Midbrain (tissue), 1 donor: ENCODE data around the gene DNAH6.
A peak's percentile ranks its signal among the peaks of the same experiment; 100 is the strongest.
"Not testable (repeated sequence)": the region's sequence is repeated elsewhere in the genome, so short reads cannot be mapped to it uniquely, and the experiment has no call there.

Source experiments
- DNase-seq: peaks from one replicate; lab custom pipeline; 2025; lab: John Stamatoyannopoulos, UW

The DNAH6 gene

DNA sequence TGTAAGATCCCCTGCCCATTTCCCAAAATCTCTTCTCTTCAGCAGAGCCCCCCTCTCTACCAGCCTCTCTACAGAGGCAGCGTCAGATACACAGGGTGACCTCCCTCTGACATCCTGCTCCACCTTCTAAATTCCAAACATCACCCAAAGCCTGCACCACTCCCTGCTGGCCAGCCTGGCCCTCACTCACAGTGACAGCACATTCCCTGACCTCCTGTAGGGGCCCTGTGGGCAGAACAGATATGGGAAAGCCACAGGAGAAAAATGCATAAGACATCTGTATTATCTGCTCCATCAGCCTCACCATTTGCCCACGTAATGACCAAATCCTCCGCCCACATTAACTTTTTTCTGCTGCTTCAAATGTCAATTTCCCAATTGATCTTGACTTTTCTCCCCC lies 324.0 kb downstream of the DNAH6 start:
- DNase-seq = no peak

DNA sequence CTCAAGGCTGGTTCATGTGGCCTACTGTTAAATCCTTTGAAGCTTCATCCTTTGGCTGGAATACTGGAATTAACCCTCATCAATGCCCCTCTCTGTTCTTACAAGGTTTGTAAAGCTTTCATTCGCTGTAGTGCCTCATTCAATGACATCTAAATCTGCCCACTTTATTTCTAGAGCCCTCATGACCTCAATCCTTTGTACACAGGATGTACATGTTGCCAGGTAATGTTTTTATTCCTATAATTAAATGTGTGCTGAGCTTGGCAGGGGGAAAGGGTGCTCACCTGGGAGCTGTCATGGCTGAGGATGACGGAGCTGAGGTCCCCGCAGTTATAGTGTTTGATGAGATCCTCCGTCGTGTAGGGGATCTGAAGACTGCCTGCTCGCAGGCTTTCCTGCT lies 325.3 kb downstream of the DNAH6 start:
- DNase-seq = no peak

GRCh38 chr2:84844141-84844540 lies 327.8 kb downstream of the DNAH6 start:
- no peak for DNase-seq

DNA sequence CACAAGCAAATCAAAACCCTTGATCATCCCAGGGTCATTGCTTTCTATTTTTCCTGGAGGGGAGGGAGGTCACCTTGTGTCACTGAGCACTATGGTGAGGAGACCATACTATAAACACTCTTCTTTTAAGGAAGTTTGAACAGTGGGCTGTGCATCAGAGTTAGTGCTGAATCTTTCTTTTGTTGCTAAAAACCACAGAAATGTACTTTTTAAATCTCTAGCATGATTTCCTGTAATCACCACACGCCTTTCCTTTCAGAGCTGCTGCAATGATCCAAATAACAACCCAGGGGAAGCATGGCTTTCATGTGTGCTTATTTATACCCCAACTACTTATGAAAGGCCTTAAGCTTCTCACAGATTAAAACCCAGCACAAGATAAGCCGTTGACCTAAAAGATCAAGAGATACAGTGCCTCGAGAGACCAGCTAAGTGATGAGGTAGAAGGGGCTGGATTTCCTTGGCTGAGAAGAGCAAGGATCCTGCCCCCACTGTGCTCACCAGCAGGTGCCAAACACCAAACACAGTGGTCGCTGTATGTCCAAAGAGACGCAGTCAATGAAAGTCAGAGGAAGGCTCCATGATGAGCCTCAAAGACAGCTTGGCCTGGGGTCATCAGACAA lies 329.9 kb downstream of the DNAH6 start:
- no peak for DNase-seq

- no peak for DNase-seq
Observed at GRCh38 chr2:84846741-84847142, 330.4 kb downstream of the DNAH6 start.

DNA sequence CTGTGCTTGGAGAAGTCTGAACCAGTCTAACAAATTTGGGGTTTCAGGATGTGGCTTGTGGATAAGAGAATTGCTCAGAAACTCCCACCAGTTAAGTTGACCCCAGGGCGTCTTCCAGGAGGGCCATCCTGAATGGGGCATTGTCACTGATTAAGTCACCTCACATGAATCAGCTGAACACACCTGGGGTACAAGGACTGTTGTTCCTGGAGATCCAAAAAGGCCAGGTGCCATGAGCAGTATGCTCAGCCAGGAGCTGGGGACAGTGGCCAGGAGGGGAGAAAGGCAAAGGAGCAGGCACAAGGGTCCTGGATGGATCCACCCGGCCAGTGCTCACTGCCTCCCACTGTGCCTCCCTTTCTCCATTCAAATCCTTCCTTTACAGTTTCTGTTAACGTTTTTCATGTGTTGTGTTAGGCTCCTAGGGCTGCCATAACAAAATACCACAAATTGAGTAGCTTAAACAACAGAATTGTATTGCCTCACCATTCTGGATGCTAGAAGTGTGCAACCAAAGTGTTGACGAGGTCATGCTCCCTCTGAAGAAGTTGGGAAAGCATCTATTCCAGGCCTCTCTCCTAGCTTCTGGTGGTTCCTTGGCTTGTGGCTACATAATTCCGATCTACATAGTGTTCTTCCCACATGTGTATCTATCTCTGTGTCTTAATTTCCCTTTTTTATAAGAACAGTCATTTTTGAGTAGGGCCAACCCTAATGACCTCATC lies 331.2 kb downstream of the DNAH6 start:
- no peak for DNase-seq

- no peak for DNase-seq
Observed at GRCh38 chr2:84849271-84849952, 333.1 kb downstream of the DNAH6 start.

- DNase-seq = no peak
Observed at GRCh38 chr2:84850471-84850870, 334.2 kb downstream of the DNAH6 start.

- no peak for DNase-seq
Observed at GRCh38 chr2:84851876-84852275, 335.6 kb downstream of the DNAH6 start.

DNA sequence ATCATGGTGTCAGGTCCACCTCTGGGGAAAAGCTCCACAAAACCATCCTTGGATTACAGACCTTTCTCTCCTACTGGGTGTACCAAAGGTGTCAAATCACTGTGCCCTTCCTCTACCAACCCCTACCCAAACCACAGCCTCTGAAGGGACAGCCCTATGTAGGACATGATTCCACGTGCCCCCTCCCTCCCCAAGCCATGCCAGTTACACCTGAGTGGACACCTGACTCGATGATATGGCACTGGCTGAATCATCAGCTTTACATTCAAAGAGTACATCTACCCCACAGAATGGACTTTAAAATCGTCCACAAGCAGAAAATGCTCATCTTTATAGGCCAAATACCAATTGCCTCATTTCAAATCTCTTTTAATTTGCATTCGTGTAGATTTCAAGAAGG lies 338.6 kb downstream of the DNAH6 start:
- no peak for DNase-seq

DNA sequence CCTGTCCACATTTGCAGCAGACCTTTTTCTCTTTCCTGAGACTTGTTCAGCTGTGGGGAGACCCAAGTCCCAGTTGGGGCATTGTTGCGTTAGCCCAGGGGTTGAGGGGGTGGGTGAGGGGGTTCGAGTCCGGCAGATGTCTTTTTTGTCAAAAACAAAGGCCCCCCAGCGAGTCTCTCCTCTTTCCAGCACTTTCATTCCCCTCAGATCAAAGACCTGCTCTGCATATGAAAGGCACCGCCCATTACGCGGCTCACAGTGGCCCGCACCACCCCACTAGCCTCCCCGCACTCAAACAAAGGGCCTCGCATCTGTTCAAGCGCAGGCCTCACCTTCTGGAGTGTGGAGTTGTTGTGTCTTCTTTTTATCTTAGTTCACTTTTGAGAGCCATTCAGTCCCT lies 339.4 kb downstream of the DNAH6 start:
- DNase-seq = no peak

- DNase-seq = no peak
Observed at GRCh38 chr2:84856787-84857186, 340.5 kb downstream of the DNAH6 start.

GRCh38 chr2:84857566-84857965 lies 341.3 kb downstream of the DNAH6 start:
- no peak for DNase-seq

DNA sequence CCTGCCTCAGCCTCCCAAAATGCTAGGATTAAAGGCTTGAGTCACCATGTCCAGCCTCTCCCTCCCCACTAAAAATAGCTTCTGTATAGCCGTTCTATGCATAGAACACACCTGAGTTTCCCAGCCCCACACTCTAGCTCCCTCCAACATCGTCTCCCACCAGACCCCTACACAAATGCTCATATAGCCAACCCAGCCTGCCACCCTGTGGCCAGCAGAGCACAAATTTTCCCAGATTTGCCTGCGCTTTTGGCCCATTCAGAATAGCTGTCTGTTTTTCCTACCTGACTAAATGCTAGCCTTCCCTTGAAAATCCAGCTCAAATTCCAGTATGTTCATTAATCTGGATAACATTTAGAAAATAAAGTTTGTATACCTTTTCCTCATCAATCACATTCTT lies 341.8 kb downstream of the DNAH6 start:
- DNase-seq = no peak

GRCh38 chr2:84858937-84859336 lies 342.6 kb downstream of the DNAH6 start:
- no peak for DNase-seq

- DNase-seq = no peak
Observed at GRCh38 chr2:84861539-84861938, 345.2 kb downstream of the DNAH6 start.

DNA sequence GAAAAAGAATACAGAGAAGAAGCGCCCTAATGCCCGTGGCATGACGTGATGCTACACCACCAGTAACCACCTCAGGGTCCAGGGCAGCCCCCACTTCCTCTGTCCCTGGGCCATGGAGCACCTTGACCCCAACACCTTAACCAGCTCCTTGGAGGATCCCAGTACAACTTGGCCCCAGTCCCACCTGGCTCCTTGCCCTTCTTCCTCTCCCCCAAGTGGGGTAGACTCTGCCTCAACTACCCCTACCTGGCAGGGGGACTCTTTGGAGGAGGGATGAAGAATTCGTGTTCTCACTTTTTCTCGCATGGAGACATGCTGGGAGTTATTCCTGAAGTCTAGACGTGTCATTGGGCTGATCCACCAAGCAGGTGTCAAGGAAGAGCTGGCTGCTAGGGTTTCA lies 345.7 kb downstream of the DNAH6 start:
- no peak for DNase-seq

- peak; percentile 11 for DNase-seq
Observed at GRCh38 chr2:84865181-84865783, 349.0 kb downstream of the DNAH6 start.

GRCh38 chr2:84866122-84866521 lies 349.8 kb downstream of the DNAH6 start:
- no peak for DNase-seq

- not testable (repeated sequence) for DNase-seq
Observed at GRCh38 chr2:84868327-84868726, 352.0 kb downstream of the DNAH6 start.
